ENCODE data around the gene B4GAT1.
"Not testable (repeated sequence)": the region's sequence is repeated elsewhere in the genome, so short reads cannot be mapped to it uniquely, and the experiment has no call there.

B4GAT1 gene

DNA sequence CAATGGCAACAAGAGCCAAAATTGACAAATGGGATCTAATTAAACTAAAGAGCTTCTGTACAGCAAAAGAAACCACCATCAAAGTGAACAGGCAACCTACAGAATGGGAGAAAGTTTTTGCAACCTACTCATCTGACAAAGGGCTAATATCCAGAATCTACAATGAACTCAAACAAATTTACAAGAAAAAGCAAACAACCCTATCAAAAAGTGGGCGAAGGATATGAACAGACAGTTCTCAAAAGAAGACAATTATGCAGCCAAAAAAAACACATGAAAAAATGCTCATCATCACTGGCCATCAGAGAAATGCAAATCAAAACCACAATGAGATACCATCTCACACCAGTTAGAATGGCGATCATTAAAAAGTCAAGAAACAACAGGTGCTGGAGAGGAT lies 27.1 kb downstream of the B4GAT1 start:
- not testable (repeated sequence) for DNase-seq

DNA sequence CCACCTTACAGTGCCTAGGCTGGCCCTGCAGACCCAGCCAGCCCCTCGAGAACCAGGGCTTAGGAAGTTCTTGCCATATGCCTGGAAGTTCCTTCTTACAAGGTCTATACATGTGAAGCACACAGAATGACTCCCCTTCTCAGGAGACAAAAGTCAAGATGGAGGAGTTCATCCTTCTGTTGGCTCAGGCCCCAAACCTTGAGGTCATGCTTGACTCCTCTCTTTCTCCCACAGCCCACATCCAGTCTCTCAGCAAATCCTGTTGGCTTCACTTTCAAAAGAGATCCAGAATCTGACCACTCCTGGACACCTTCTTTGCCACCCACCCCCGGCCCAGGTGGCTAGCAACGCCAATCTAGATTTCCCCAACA lies 28.8 kb downstream of the B4GAT1 start:
- no peak for DNase-seq

DNA sequence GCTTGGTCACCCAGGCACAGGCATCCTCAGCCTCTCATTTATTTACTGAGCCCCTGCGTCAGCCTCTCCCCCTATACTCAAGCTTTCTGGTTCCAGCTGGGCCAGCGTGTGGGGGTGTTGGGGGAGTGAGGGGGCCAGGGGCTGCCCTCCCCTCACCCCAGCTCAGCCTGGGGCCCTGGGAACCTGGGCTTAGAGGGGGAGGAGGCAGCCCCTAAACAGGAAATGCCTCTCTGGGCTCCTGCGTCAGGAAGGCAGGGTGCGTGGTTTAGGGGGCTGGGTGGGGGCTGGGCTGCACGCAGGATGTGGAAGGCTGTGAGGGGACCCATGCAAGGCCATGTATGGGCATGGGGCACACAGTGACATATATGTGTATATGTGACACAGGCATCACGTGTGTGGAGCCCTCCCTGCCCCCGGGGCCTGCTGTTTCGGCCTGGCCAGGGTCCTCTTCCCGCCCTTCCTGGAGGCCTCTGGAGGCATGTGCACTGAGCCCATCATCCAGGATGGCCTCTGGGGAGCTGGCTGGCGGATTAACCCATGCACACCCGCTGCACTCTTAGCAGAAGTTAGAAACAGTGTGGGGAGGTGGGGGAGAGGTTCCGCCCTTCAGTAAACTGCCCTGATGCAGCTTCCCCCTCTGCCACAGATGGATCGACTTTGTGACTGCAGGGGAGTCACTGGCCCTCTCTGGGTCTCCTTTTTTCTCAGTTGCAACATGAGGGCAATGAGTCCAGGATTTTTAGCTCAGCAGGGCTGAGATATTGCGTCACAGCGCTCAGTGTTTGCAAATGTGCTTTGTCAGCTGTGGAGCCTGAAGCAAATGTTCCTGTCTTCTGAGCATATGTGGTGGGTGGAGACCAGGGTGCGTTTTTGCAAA lies 29.5 kb downstream of the B4GAT1 start:
- DNase-seq, result peak; percentile 81

DNA sequence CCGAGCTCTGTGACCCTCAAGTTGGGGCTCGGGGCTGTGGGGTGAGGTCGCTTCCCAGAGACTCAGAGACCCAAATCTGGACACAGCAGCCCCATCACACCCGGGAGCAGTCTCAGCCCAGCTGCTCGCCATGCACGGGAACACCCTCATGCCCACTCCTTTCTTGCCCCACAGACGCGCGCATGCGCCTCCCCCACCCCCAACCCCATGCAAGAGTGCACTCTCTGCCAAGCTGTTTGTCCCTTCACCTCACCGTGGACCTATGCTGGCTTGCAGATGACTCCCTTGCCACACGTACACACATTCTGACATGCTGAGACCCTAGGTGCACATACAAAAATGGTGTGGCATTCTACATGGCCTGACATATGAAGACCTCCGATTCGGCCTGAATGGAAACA lies 30.1 kb downstream of the B4GAT1 start:
- peak; percentile 43 for DNase-seq

DNA sequence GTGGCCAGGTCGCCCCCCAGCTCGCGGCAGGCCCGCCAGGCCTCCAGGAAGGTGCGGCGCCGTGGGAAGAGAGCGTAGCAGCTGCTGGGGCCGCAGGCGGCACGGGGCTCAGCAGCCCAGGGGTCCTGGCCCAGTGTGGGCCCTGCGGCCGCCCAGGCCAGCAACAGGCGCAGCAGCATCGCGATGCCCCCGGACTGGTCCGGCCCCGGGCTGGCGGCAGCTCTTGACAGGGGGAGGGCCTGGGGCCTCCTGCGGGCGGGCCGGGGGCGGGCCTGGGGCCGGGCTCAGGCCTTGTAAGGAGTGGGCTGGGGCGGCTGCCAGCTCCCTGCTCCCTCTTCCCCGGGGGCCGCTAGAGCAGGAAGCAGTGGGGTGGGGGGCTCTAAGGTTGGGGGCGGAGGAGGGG lies 30.6 kb downstream of the B4GAT1 start, which contains the start of gene CD248:
TSS of gene CD248 (minus strand) at position 196 of the 403 bp plus-strand sequence. CDS start at position 179, 17 bp downstream.
- DNase-seq, result peak; percentile 29

DNA sequence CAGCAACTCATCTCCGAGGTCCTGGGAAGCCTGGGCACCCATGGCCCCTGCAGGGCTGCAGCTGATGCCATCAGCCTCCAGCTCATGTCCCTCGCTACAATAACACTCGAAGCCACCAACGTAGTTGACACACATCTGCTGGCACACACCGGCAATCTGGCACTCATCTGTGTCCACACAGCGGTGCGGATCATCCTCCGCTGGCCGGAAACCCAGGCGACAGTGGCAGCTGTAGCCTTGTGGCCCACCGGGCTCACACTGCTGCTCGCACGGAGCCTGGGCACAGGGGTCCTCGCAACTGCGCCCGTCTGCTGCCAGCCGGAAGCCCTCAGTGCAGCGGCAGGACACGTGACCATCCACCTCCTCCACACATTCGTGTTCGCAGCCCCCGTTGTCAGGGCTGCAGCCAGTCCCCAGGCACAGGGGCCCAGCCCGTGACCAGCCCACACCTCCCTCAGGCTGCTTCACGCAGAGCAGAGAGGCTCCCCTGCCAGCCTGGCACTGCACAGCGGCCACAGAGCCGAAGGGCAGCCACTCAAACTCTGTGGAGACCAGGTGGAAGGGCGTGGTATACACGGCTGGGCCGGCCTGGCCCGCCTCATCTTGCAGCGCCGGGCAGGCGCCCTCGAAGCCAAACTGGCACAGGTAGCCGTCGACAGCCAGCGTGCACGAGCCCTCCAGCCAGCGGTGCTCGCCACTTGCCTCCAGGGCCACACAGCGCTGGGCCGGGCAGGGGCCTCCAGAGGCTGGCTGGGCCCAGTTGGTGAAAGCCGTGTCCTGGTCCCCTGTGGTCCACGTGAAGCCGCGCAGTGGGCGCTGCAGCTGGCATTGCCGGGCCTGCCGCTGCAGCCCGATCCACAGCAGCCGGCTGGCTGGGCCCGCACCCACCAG lies 31.3 kb downstream of the B4GAT1 start:
- DNase-seq, result no peak

DNA sequence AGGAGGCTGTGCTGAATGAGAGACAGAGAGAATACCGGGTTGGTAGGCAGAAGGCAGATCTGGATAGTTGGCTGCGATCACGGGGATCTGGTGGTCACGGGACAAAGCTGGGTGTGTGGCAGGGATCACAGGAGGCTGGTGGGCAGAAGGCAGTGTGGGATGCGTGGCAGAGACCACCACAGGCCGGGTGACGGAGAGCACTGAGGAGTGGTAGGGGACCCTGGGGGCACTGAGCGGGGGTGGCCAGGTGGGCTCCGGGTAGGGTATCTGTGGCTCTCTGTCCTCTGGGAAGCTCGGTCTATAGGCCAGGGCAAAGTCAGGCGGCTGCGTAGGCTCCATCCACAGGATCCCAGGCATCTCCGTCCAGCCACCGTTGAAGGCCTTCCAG lies 31.9 kb downstream of the B4GAT1 start:
- DNase-seq, result no peak

DNA sequence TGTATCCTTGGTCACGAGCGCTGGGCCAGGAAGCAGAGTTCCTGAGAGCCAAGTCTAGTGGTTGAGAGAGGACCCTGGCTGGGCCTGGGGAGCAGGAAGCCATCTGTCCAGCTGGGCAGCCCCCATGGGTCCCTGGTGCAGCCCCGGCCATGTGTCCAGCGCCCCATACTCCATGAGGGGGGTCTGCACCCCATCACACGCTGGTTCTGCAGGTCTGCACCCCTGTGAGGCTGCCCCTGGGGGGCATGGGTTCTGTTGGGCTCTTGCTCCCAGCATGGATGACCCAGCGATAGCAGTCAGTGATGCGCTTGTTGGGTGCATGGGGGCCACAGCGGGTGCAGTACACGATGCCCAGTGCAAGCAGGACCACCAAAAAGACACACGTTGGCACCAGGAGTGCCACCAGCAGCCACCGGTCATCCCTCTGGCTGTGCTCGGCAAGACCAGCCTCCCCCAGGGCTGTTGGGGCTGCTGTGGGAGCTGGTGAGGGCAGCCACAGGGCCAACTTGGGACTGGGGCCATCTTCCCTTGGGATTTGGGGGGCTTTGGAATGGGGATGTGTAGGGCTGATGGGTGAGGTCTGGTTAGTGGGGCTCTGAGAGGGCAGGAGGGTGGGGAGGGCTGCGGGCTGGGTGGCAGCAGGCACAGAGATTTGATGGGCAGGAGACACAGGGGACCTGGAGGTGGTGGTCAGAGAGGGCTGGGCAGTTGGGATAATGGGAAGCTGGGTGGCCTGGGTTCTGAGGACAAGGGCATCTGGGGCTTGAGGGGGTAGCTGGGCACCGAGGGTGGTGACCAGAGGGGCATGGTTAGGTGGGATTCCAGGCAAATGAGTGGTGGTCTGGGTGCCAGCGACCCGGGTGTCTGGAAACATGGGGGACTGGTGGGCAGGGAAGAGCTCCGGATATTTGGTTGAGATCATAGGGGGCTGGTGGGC lies 32.6 kb downstream of the B4GAT1 start:
- no peak for DNase-seq

DNA sequence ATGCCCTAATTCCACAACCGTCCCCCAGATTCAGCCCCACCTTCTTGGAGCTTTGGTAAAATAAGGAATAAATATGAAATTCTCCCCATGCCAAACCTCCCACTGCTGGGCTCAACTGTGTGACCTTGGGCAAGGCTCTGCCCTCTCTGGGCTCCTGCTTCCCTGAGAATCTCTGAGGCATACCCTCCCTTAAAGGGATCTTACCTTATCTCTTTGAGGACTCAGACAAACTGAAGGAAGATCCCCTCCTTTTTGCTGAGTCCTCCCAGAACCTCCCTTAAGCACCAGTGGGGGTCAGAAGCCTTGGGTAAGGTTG lies 33.3 kb downstream of the B4GAT1 start:
- no peak for DNase-seq

DNA sequence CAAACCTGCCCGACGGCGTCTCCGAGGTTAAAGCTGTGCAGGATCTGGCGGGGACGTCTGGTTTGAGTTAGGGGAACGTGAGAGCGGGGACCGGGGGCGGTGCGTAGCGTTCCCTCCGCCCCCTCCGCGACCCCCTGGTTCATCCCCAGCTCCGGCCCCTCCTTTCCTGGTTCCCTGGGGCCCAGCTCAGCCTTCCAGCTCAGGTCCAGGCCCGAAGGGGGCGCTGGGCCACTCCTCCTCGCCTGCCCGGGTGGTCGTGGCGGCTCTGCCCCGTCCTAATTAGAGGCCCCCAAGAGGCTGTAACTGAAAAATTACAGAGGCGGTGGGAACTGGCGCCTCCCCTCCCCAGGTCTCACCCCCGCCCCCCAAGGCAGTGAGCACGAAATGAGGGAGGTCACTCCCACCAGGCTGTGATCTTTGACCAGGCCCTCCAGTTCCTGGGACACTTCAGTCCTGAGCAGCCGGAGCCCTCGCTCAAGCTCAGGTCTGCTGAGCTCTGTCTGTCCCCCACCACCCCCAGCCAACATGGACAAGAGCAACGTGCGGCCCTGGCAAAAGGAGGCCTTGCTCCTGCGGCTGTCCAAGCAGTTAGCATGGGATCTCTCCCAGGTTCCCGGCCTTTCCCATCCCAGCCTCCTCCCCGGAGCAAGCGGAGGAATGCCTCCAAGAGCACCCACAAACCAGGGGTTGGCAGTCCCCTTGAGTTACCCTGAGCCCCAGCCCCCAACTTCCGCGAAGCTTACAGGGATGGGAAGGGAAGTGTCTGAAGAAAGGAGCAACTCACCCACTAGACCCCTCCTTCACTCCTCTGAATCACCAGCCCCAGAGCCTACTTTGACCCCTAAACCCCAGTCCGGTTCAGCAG lies 33.9 kb downstream of the B4GAT1 start:
- DNase-seq, result peak; percentile 76

DNA sequence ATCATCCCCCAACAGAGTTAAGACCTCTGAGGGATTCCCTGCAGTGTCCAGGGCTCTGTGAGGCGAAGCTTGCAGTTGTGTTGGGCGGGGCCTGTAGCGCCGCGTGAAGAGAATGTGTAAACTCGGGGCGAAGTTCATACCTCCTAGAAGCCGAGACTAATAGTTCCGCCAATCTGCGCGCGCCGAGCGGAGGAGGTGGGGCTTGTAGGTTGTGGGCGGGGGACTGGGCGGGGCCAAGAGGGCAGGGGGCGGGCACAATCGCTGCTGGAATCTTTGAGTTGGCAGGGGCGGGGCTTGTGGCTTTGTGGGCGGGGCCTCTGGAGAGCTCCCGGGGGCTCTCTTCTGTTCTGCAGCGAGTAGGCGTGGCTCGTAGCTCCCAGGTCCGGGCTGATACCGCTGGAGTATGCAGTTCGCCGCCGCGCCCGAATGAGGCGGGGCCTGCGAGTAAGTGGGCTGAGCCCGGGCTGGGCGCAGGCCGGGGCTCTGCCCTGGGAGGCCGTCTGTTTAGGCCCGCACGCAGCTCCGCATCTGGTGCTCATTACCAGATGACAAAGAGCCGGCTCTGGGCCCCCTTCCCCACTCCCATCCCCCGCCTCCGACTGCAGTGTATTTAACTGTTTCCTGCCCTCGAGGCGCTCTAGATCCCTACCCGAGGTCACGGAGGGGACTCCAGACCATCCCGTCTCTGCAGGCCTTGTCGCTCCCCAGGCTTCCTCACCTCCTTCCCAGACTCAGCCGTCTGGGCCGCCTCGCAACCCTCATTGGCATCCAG lies 34.7 kb downstream of the B4GAT1 start:
- peak; percentile 98 for DNase-seq

DNA sequence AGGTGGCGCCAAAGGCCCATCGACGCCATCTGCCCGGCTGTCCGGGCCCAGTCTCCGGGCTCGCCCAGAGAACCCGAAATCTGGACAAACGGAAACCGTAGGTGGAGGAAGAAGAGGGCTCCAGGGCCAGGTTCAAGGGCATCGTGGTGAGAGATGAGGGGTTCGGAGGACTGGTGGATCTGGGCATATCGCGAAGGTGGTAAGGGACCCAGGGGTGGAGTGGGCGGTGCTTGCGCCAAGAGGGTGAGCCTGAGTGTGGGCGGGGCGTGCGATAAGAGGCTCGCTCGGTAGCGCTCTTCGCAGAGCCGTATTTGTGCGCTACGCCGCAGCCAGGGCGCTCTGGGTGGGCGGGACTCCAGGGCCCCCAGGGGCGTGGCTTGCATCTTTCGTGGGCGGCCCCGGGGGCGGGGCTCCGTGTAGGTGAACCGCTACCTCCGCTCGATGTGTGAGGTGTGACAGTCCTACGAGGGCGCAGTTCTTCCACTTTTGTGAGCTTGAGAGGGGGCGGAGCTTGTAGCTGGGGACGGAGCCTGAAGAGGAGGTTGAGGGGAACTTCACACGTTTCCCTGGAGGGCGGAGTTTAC lies 35.4 kb downstream of the B4GAT1 start:
- peak; percentile 97 for DNase-seq

DNA sequence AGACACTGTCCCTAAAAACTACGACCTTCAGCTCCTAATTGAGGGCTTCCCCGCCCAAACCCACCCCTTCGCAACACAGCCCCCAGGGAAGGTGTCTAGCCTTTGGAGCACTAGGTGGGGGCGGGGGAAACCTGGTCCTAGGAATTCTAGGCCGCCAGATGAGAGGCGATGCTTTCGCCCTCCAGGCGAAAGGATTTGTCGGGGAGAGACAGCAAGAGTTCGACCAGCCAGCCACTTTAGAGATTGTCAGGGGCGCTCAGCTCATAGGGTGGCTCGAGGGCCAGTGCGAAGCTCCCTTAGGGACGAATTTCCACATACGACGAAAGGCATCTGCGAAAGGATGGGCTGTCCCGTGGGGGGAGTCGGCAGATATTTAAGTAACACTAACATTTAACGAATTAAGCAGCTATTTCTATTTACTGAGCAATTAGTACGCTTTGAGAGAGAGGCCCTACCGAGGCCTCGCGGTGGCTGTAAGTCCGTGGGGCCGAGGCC lies 35.9 kb downstream of the B4GAT1 start:
- peak; percentile 76 for DNase-seq

DNA sequence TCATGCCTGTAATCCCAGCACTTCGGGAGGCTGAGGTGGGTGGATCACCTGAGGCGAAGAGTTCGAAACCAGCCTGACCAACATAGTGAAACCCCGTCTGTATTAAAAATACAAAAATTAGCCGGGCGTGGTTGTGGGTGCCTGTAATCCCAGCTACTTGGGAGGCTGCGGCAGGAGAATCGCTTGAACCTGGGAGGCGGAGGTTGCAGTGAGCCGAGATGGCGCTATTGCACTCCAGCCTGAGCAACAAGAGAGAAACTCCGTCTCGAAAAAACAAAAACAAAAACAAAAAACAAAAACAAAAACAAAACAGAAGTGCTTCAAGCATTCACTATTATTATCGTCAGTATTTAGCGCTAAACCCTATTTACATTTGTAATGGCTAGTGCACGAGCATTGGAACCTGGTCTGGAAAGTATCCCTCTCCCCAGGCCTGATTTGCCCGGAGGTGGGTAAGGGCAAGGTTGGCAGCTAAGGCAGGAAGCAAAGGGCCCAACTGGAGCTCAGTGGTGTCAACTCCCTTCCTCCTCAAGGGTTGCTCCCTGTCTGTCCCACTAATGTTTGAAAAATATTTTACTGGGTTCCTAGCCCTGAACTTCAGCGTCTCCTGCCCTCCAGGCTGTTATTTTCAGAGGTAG lies 36.5 kb downstream of the B4GAT1 start:
- DNase-seq, result not testable (repeated sequence)

DNA sequence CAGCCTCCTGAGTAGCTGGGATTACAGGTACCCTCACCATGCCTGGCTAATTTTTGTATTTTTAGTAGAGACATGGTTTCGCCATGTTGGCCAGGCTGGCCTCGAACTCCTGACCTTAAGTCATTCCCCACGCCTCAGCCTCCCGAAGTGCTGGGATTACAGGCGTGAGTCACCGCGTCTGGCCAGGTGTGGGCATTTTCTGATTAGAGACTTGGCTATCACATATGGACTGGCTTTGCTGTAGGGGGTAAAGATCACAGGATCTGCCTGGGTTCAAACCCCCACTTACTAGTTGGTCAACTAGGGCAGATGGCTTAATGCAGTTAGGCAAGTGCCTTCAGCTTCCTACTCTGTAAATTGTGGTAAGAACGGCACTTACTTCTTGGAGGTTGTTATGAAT lies 37.1 kb downstream of the B4GAT1 start:
- DNase-seq, result no peak

DNA sequence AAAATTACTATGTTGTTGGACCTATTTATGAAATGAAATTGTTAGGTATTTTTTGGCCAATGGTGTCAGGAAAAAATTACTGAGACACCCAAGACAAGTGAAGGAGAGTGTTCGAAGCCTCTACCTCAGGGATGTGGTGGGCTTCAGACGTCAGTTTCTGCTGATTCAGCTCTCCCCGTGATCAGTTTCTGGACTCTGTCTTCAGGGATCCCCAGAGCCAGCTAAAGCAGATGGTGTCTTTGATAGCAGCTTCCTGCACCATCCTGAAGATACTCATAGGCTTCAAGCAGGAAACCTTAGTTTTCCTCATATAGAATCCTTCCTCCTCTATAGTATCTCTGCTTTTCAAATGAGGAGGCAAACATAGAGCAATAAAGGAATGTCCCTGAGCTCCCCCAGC lies 38.0 kb downstream of the B4GAT1 start:
- no peak for DNase-seq

DNA sequence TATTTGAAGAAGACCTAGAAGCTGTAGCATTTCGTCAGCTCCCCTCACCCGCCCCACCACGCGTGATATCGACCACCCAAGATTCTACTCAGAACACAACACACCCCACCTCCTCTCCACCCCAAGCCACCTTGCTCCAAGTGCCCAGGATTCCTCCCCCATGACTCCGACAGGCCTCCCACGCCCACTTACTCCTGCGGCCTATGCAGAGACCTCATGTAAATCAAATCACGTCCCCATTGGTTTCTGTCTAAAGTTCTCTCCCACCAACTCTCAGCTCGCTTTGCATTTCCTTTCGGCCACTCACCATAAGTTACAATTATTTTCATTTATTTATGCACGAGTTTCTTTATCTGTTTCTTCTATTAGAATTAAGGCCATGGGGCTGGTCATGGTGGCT lies 44.8 kb downstream of the B4GAT1 start:
- DNase-seq, result no peak

DNA sequence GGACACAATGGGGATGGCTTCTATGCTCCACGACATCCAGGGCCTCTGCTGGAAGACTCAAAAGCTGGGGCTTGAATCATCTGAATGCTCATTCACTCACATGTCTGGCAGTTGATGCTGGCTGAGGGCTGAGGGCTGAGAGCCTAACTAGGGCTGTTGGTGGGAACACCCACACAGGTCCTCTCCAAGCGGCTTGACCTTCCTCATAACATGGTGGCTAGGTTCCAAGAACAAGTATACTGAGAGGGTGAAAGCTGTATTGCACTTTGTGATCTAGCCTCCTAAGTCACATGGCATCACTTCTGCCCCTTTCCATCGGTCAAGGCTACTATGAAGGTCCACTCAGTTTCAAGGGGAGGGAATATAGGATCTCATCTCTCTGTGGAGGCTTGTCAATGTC lies 48.2 kb downstream of the B4GAT1 start:
- DNase-seq, result no peak

DNA sequence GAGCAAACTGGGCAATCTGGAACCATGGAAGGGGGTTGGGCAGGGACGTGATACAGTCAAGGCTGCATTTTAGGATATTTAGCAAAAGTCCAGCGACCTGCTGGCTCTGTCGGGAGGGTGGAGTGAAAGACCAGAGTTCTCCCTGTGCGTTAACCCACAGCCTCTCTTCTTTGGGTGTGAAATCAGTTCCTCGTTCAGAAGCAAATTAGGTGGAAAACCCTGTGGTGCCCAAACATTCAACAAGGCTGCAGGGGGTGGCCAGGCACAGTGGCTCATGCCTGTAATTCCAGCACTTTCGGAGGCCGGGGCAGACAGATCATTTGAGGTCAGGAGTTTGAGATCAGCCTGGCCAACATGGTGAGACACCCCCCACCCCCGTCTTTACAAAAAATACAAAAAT lies 49.8 kb downstream of the B4GAT1 start:
- no peak for DNase-seq

All from NCI-H82 (cell line).